HepG2 (cell line): Measurements from ENCODE around the gene ZNF865. TPM values are rescaled to one million over a fixed set of nuclear protein-coding genes. Genes with fewer than 3 reads are reported as not detected.

ENCODE experiments used
- ATAC-seq: fragments of 200-7000 bp; cut with Tn5 transposase; 3 replicates; pipeline ENCODE4 v1.9.1; 2020; ENCODE audit warnings: mild to moderate bottlenecking, moderate library complexity
- BruUV-seq: library from RNA; stranded (reverse); fragments of 400-500 nt; replicated peaks from 2 replicates; lab custom pipeline; 2021; lab: Mats Ljungman, UMichigan
- CTCF ChIA-PET: fragments of 300-600 bp; formaldehyde crosslinking; extraction: SDS; loops from one replicate; lab custom pipeline; 2021; ENCODE audit warnings: low total read pairs, inconsistent platforms, low intra/inter-chr PET ratio; lab: Yijun Ruan, JAX
- POLR2A ChIA-PET: fragments of 350-600 bp; sonication (Branson Sonifier 250); formaldehyde crosslinking; loops from one replicate; lab custom pipeline; 2020; ENCODE audit warnings: antibody characterized with exemption, inconsistent platforms; lab: Yijun Ruan, JAX
- DNase-seq: peaks from one replicate; pipeline ENCODE4 v3.0.0-alpha.2; 2015; ENCODE audit warnings: low spot score
- FAIRE-seq: peaks from 3 replicates; lab custom pipeline; 2011; peaks lifted over from hg19 to GRCh38; lab: Jason Lieb, UNC
- H2AFZ ChIP-seq: one replicate; pipeline ENCODE4 v1.6.1; 2011; ENCODE audit warnings: low read length, inconsistent platforms
- H3K27ac ChIP-seq: fragments of 300-600 bp; 3 replicates; pipeline ENCODE4 v1.8.0; 2011; ENCODE audit warnings: mixed run types, mild to moderate bottlenecking, mixed read lengths, low read length, inconsistent platforms; ENCODE audit not compliant: insufficient read depth; ENCODE audit errors: extremely low read length
- H3K27me3 ChIP-seq, 2 experiments: fragments of 200-600 bp in 1 of 2; 2 replicates in 1 of 2; 3 replicates in 1 of 2; pipeline versions ENCODE4 v1.6.0 to v1.8.0; 2011; ENCODE audit warnings: low read length in 2 of 2, mild to moderate bottlenecking in 2 of 2, moderate library complexity in 2 of 2, inconsistent platforms in 1 of 2; ENCODE audit not compliant: insufficient read depth in 2 of 2, control insufficient read depth in 1 of 2
- H3K36me3 ChIP-seq, 2 experiments: fragments of 200-600 bp in 1 of 2; replicated peaks in 1 of 2; 2 replicates in 1 of 2; 3 replicates in 1 of 2; pipeline versions ENCODE4 v1.5.1 to v1.8.0; 2011; ENCODE audit warnings: low read length in 2 of 2, inconsistent platforms in 1 of 2; ENCODE audit not compliant: insufficient read depth in 2 of 2, control insufficient read depth in 1 of 2
- H3K4me1 ChIP-seq: 2 replicates; pipeline ENCODE4 v1.5.1; 2012; ENCODE audit warnings: low read length, inconsistent platforms; ENCODE audit not compliant: insufficient read depth
- H3K4me2 ChIP-seq: 2 replicates; pipeline ENCODE4 v1.6.0; 2011; ENCODE audit warnings: low read depth, low read length, inconsistent platforms
- H3K4me3 ChIP-seq, 3 experiments: fragments of 200-600 bp in 1 of 3; sonication (generic), shearing (Covaris generic) in 1 of 3; replicated peaks in 1 of 3; 2 replicates each; pipeline ENCODE4 v1.5.1; 2011 to 2016; ENCODE audit warnings: low read length in 3 of 3, inconsistent platforms in 2 of 3, low read depth in 2 of 3, mild to moderate bottlenecking in 2 of 3, control low read depth in 1 of 3, mixed read lengths in 1 of 3; ENCODE audit not compliant: insufficient read depth in 1 of 3
- H3K79me2 ChIP-seq: one replicate; pipeline ENCODE4 v1.6.1; 2011; ENCODE audit warnings: low read length, inconsistent platforms; ENCODE audit not compliant: insufficient read depth
- H3K9ac ChIP-seq: 2 replicates; pipeline ENCODE4 v1.6.0; 2011; ENCODE audit warnings: mild to moderate bottlenecking, low read depth, low read length, inconsistent platforms; ENCODE audit not compliant: insufficient read depth
- H3K9me3 ChIP-seq: 2 replicates; pipeline ENCODE4 v1.5.1; 2012; ENCODE audit warnings: mild to moderate bottlenecking, low read length
- H4K20me1 ChIP-seq: 2 replicates; pipeline ENCODE4 v1.6.0; 2011; ENCODE audit warnings: inconsistent platforms, mild to moderate bottlenecking, low read length, moderate library complexity; ENCODE audit not compliant: insufficient read depth
- ARID4A ChIP-seq: sonication (generic); formaldehyde crosslinking; IDR thresholded peaks from 2 replicates; pipeline ENCODE4 v1.5.0; 2020; ENCODE audit warnings: mild to moderate bottlenecking, missing genetic modification reagents, borderline replicate concordance
- ATF7 ChIP-seq, 2 experiments: fragments of 450-650 bp in 1 of 2; sonication (generic) in 1 of 2; formaldehyde crosslinking in 1 of 2; IDR thresholded peaks; 2 replicates each; pipeline versions ENCODE4 v1.4.0 to v1.6.1; 2016 to 2020; ENCODE audit warnings: antibody characterized with exemption in 1 of 2, mild to moderate bottlenecking in 1 of 2, missing genetic modification reagents in 1 of 2
- MED1 ChIP-seq: sonication (generic); formaldehyde crosslinking; IDR thresholded peaks from 2 replicates; pipeline ENCODE4 v1.4.0; 2020; ENCODE audit warnings: missing genetic modification reagents
- POLR2G ChIP-seq: fragments of 200-400 bp; formaldehyde crosslinking; IDR thresholded peaks from 2 replicates; pipeline ENCODE4 v1.6.1; 2018; ENCODE audit warnings: mild to moderate bottlenecking, low read depth, low read length, moderate library complexity
- WGBS: methylation state at CpG from one replicate; pipeline ENCODE4 v1.1.6; 2017; ENCODE audit warnings: low lambda C conversion rate; 5-methylcytosine and 5-hydroxymethylcytosine counted together
- in situ Hi-C: cut with HindIII; loops from 2 replicates; pipeline ENCODE4 v1.10.0; 2017; ENCODE audit warnings: low pct_unique_long_range_greater_than_20kb; ENCODE audit not compliant: extremely low pct_ligation_motif_present
- intact Hi-C: fragments of 100-400 bp; cut with micrococcal nuclease; formaldehyde crosslinking; loops from one replicate; pipeline ENCODE4 v1.10.0; 2022; ENCODE audit not compliant: unreplicated experiment
- polyA plus RNA-seq, 8 experiments: library from polyadenylated mRNA; depleted of rRNA in 3 of 8; stranded (reverse) in 7 of 8; unstranded in 1 of 8; fragments of >200 nt; fragmentation: Illumina TruSeq in 4 of 8; extraction: Trizol in 4 of 8; gene quantifications; 2 replicates each; pipeline versions ENCODE4 v1.2.1 to v1.2.3, GENCODE V29; 2011 to 2016; ENCODE audit warnings: low read depth in 4 of 8, missing spikeins in 1 of 8, mixed read lengths in 1 of 8; ENCODE audit not compliant: insufficient read depth in 1 of 8
- total RNA-seq, 5 experiments: library from RNA; depleted of rRNA; stranded (reverse); fragments of >200 nt; fragmentation: Illumina TruSeq; extraction: Trizol; gene quantifications; 2 replicates each; pipeline ENCODE4 v1.2.3, GENCODE V29; 2016; ENCODE audit warnings: low read depth in 1 of 5

The ZNF865 gene
- total and polyA plus RNA-seq, 2 of the 13 experiments (the other 11 are each of a cell fraction or from before 2014, with no cell fraction given): 0.93 to 1.0 TPM

GRCh38 chr19:55656552-55656951 lies 51.1 kb downstream of the ZNF865 start:
- H3K4me3 ChIP-seq: peak overlapping the region; percentile 78 to 97 (median 85)
- POLR2A ChIA-PET: interaction anchor here (1.8 to 2.1 kb wide), 2 partner anchors 9 to 15 kb away, joined by 5 to 9 read pairs; partner anchors contain the start of gene CCDC106
- in situ Hi-C loops: no loop called here
- WGBS: 33% methylated on average over 7 of the region's 7 CpGs
- H3K4me2 ChIP-seq: peak overlapping the region; percentile 89
- CTCF ChIA-PET: no interaction called here
- peaks cover 45% of the 10 kb centered on the region for H4K20me1 ChIP-seq
- H3K4me1 ChIP-seq: peaks cover 24% of the 10 kb centered on the region
- no peaks in the 10 kb centered on the region for H3K9me3 ChIP-seq
- H3K27me3 ChIP-seq: no peaks in the 10 kb centered on the region; a peak in 1 of 5 replicates
- no peak for FAIRE-seq
- BruUV-seq: no TSS peak
- peak overlapping the region; percentile 100 for H3K9ac ChIP-seq
- TF ChIP-seq MED1 (CRISPR knock-in tag): 0 out of 2 replicates have a peak, but pooled peaks have one; percentile 31
- peak; percentile 22; the same call in 1 of the 2 replicates for TF ChIP-seq POLR2G
- TF ChIP-seq ARID4A (CRISPR knock-in tag): peak; percentile 18; the same call in 1 of the 2 replicates
- TF ChIP-seq ATF7 (IDR thresholded peaks at IDR 0.05): no peak
- no peak for TF ChIP-seq ATF7 (CRISPR knock-in tag; IDR thresholded peaks at IDR 0.05)
- H3K36me3 ChIP-seq: peaks cover 12 to 26% of the 10 kb centered on the region in 2 experiments
- no peak for ATAC-seq
- H3K27ac ChIP-seq: peak overlapping the region; percentile 99
- DNase-seq: no peak
- no peak overlapping the region for H2AFZ ChIP-seq
- intact Hi-C loops: no loop called here
- H3K79me2 ChIP-seq: peaks cover 52% of the 10 kb centered on the region
